Measurements from ENCODE around the gene PTPN7. TPM values are rescaled to one million over a fixed set of nuclear protein-coding genes. Genes with fewer than 3 reads are reported as not detected.
A peak's percentile ranks its signal among the peaks of the same experiment; 100 is the strongest.

Gene PTPN7
- total and polyA plus RNA-seq, 8 donors: 0.23 to 2.9 (median 1.0) TPM

DNA sequence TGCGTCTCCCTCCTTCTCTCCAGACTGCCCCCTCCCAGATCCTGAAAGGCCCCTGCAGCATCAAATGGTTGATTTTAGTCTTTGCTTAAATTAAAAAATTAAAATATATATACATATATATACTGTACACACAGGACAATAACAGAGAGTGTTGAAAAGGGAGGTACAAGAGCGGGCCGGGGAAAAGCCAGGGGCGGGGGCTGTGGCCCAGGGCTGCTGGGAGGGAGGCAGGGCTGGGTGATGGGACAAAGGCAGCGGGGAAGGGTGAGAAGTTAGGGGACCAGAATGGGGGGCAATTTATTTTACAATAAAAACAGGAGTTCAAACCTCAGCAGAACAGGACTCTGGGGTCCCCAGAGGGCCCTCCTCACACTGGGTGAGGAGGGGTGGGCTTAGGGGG lies 26.4 kb downstream of the PTPN7 start:
- no peaks in the 10 kb centered on the region for H3K9me3 ChIP-seq
- FAIRE-seq (no peak), ATAC-seq (no peak), DNase-seq (no peak)
- H3K27me3 ChIP-seq: no peaks in the 10 kb centered on the region
- intact Hi-C loops (cut with DNase I): no loop called here
- H3K36me3 ChIP-seq: peaks cover 0 to 4% (median 0%) of the 10 kb centered on the region in 3 donors
- no peaks in the 10 kb centered on the region for H3K4me1 ChIP-seq
- H3K27ac ChIP-seq: no peak overlapping the region
- H3K4me3 ChIP-seq: no peak overlapping the region
- WGBS, 2 donors: 95 to 96% methylated on average over 5 of the region's 5 CpGs
- no peak for TF ChIP-seq CTCF (IDR thresholded peaks at IDR 0.05)

- H3K27ac ChIP-seq: no peak overlapping the region
- FAIRE-seq (no peak), DNase-seq (no peak), ATAC-seq (no peak)
- TF ChIP-seq CTCF (IDR thresholded peaks at IDR 0.05): no peak
- no peaks in the 10 kb centered on the region for H3K9me3 ChIP-seq
- no peaks in the 10 kb centered on the region for H3K27me3 ChIP-seq
- no peak overlapping the region for H3K4me3 ChIP-seq
- intact Hi-C loops (cut with DNase I): no loop called here
- 61 to 66% methylated on average over 5 to 8 of the region's 8 CpGs for WGBS, 2 donors
- H3K36me3 ChIP-seq: peaks cover 0 to 4% (median 0%) of the 10 kb centered on the region in 3 donors
- H3K4me1 ChIP-seq: no peaks in the 10 kb centered on the region
Measured at GRCh38 chr1:202133496-202133895, 26.9 kb downstream of the PTPN7 start.

GRCh38 chr1:202133001-202133400 lies 27.4 kb downstream of the PTPN7 start:
- H3K27me3 ChIP-seq: no peaks in the 10 kb centered on the region
- WGBS, 2 donors: 86% methylated on average over 14 of the region's 14 CpGs
- H3K4me1 ChIP-seq: no peaks in the 10 kb centered on the region

DNA sequence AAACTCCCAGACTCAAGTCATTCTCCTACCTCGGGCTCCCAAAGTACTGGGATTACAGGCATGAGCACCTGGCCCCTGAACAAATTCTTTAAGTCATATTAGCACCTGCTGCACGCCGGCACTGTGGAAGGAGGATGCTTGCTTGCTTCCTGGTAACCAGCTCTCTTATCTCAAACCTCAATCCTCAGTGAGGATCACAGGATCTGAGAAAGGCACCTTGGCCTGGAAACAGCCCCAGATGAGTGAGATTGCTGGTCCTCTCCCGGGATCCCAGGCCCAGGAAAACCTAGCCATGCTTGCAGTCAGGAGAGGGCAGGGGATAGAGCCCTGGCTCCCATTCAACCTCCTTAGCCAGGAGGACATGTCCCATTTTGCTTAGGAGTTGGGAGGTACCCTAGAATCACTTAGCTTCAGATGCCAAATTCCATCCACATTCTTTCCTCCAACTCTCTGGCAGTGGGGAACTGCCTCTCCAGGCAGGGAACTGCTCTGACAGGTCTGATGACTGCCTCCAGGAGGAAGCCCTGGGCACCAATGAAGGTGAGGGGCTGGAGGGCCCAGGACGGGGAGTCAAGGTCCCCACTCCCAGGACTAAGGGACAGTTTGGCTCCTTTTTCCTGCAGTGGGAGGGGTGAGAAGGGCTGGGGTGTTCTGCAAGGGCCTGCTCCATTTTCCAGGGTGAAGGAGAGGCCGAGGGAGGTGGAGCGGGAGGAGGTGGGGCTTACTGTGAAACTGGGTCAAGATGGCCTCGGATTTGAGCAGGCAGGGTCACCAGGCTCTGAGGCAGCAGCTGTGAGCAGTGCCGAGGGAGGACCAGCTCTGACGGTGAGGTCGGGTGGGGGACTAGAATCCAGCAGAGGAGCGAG lies 28.2 kb downstream of the PTPN7 start:
- Histone ChIP-seq H3K27me3 (no peaks in the 10 kb centered on the region), H3K27ac (peak overlapping the region; percentile 51 to 72 (median 62)), H3K9me3 (no peaks in the 10 kb centered on the region), H3K4me1 (no peaks in the 10 kb centered on the region), H3K36me3 (peaks cover 0 to 4% (median 0%) of the 10 kb centered on the region in 3 donors), H3K4me3 (no peak overlapping the region)
- DNase-seq (peak in 2 of 6 donors; percentile 42 to 46), FAIRE-seq (no peak), ATAC-seq (peak; percentile 35 to 55 (median 50))
- WGBS, 2 donors: 59 to 62% methylated on average over 12 of the region's 12 CpGs
- intact Hi-C loops (cut with DNase I): no loop called here
- no peak for TF ChIP-seq CTCF (IDR thresholded peaks at IDR 0.05)

More at GRCh38 chr1:202133001-202133400, 27.4 kb downstream of the PTPN7 start:
- DNase-seq (no peak), FAIRE-seq (no peak), ATAC-seq (peak in 1 of 4 donors; percentile 20)
- no peaks in the 10 kb centered on the region for H3K9me3 ChIP-seq
- H3K27ac ChIP-seq: peak overlapping the region; percentile 51 to 72 (median 62)
- no peak for TF ChIP-seq CTCF (IDR thresholded peaks at IDR 0.05)
- intact Hi-C loops (cut with DNase I): no loop called here
- H3K36me3 ChIP-seq: peaks cover 0 to 4% (median 0%) of the 10 kb centered on the region in 3 donors
- H3K4me3 ChIP-seq: no peak overlapping the region

Measured in pancreas (tissue), 10 donors.